Retinal pigment epithelial cell (primary cell): ENCODE results near the gene ATP9A.
"Not testable (repeated sequence)": the region's sequence is repeated elsewhere in the genome, so short reads cannot be mapped to it uniquely, and the experiment has no call there.

Experiments used
- DNase-seq: peaks from one replicate; pipeline ENCODE4 v3.0.0-alpha.2; 2010; ENCODE audit warnings: low read depth
- H3K4me3 ChIP-seq: 2 replicates; pipeline ENCODE4 v1.5.1; 2011; ENCODE audit warnings: mild to moderate bottlenecking, low read length, control low read depth, moderate library complexity
- TF ChIP-seq, protein P1 (sequence below): conservative IDR thresholded peaks from 2 replicates; pipeline ENCODE4 v1.5.1; 2011; ENCODE audit warnings: low read depth, low read length, control low read depth, inconsistent platforms

The ATP9A gene

DNA sequence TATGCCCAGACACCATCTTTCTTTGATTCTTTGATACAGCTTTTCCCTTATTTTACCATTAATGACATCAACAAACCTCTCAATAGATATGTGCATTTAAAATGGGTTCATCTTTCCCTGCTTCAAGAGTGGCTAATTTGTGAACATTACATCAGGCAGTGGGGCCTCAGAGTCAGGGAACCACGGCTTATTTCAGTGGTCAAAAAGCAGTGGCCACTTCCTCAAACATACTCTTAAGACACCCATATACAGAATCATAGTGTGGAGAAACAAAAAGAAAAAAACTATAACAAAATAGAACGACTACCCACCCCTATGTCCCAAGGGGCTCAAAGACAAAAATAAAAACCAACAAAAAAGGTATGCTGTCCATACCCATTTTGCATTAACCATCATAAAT, 21.2 kb upstream of the ATP9A start:
- TF ChIP-seq, protein P1, sequence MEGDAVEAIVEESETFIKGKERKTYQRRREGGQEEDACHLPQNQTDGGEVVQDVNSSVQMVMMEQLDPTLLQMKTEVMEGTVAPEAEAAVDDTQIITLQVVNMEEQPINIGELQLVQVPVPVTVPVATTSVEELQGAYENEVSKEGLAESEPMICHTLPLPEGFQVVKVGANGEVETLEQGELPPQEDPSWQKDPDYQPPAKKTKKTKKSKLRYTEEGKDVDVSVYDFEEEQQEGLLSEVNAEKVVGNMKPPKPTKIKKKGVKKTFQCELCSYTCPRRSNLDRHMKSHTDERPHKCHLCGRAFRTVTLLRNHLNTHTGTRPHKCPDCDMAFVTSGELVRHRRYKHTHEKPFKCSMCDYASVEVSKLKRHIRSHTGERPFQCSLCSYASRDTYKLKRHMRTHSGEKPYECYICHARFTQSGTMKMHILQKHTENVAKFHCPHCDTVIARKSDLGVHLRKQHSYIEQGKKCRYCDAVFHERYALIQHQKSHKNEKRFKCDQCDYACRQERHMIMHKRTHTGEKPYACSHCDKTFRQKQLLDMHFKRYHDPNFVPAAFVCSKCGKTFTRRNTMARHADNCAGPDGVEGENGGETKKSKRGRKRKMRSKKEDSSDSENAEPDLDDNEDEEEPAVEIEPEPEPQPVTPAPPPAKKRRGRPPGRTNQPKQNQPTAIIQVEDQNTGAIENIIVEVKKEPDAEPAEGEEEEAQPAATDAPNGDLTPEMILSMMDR, result no peak
- H3K4me3 ChIP-seq, result no peak overlapping the region
- DNase-seq, result no peak

DNA sequence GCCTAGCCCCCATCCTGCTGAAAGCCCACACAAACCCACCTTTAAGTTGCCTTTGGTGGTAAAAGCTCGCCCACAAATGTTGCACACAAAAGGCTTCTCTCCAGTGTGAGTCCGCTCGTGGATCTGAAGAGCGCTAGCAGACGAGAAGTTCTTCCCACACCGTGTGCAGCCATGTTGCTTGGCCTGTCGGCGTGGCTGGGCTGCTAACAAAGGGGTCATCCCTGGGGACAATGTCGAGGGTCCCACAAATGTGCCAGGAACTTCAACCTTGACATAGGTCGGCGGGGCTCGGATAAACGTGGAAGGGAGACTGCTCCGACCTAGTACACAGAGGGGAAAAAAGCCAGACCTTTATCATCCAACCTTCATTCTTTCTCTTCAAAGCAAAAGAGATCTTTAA, 20.6 kb upstream of the ATP9A start:
- TF ChIP-seq, protein P1, result no peak
- DNase-seq, result no peak
- no peak overlapping the region for H3K4me3 ChIP-seq

DNA sequence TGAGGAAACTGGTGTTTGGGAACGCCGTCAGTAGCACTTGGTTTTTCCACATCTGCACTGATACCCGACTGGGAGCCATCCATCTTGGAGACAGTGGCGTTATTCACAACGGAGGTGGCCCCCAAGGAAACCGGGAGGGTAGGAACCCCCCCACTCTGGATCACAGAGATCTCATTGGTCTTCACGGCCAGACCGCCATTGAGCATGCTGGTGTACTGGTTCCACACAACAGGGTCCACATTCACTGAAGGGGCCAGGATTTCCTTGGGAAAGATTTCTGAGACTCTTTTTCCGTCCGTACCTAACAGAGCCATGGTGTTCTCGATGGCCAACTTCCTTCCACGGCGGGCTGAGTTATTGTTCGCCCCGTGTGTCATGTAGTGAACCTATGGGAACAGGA, 16.1 kb upstream of the ATP9A start:
- TF ChIP-seq, protein P1, result no peak
- no peak for DNase-seq
- no peak overlapping the region for H3K4me3 ChIP-seq

DNA sequence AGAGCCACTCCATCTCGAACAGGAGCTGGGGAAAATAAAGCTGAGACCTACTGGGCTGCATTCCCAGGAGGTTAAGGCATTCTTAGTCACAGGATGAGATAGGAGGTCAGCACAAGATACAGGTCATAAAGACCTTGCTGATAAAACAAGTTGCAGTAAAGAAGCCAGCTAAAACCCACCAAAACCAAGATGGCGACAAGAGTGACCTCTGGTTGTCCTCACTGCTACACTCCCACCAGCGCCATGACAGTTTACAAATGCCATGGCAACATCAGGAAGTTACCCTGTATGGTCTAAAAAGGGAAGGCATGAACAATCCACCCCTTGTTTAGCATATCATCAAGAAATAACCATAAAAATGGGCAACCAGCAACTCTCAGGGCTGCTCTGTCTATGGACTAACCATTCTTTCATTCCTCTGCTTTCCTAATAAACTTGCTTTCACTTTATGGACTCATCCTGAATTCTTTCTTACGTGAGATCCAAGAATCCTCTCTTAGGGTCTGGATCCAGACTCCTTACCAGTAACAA, 10.1 kb upstream of the ATP9A start:
- DNase-seq, H3K4me3 ChIP-seq: not testable (repeated sequence)

DNA sequence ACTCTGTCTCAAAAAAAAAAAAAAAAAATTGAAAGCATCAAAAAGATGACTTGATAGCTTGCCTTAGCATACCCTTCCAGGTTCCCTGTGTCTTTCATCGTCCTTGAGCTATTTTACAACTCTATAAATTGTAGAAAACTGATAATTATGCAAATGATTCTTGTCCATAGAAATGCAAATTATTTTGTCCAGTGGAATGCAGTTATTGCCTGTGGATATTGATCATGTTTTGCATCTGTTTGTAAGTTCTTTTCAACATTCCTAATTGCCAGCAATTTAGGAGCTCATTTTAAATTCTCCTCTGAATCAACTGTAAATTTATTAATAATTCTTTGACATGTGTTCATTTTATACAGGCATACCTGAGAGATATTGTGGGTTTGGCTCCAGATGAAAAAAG, 7.1 kb upstream of the ATP9A start:
- no peak overlapping the region for H3K4me3 ChIP-seq
- TF ChIP-seq, protein P1, result no peak
- DNase-seq, result no peak

DNA sequence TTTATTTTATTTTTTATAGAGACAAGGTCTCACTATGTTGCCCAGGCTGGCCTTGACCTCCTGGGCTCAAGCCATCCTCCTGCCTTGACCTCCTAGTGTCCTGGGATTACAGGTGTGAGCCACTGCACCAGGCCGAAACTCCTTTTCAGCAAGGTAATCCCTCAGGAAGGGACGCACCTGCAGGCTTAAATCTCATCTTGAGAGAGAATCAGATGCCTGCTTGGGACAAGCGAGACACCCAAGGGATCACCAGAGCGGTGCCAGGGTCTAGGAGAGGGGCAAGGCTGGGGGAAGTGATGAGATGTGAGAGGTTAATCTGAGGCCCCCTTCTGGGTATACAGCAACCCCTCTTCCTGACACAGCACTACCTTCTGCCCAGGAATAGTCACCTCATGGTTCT, 4.0 kb upstream of the ATP9A start:
- TF ChIP-seq, protein P1, result no peak
- no peak overlapping the region for H3K4me3 ChIP-seq
- no peak for DNase-seq

DNA sequence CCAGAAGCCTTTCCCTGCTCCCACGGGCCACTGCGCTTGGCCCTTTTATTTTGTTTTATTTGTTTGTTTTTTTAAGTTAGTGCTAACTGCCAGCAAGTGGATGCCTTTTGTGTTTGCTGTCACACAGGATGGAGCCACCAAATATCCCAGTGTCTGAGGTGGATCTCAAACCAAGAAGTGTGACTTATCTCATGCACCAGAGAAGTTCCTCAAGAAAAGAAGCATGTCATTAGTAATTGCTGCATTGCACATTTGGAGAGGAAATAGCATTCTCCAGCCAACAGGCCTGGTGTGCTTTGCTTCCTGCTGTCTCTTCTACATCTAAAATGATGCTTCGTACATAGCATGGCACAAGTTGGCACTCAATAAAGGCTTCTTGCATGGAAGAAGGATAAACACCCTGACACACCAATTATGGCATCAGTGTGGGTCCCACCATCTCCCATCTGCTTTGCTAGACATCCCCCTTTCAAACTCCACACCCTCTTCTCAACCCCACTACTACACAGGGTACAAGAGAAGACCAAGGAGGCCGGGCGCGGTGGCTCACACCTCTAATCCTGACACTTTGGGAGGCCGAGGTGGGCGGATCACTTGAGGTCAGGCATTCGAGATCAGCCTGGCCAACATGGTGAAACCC, 1.9 kb upstream of the ATP9A start:
- TF ChIP-seq, protein P1, result no peak
- DNase-seq, result no peak
- no peak overlapping the region for H3K4me3 ChIP-seq
